HG02884 (cell line): ENCODE data around the gene IGSF11.
"Not testable (repeated sequence)": the region's sequence is repeated elsewhere in the genome, so short reads cannot be mapped to it uniquely, and the experiment has no call there.

ENCODE experiments used
- ATAC-seq: cut with Tn5 transposase; IDR thresholded peaks from one replicate; pipeline ENCODE4 v1.9.1; 2021; ENCODE audit warnings: mild to moderate bottlenecking, moderate library complexity; ENCODE audit not compliant: unreplicated experiment

Gene IGSF11

DNA sequence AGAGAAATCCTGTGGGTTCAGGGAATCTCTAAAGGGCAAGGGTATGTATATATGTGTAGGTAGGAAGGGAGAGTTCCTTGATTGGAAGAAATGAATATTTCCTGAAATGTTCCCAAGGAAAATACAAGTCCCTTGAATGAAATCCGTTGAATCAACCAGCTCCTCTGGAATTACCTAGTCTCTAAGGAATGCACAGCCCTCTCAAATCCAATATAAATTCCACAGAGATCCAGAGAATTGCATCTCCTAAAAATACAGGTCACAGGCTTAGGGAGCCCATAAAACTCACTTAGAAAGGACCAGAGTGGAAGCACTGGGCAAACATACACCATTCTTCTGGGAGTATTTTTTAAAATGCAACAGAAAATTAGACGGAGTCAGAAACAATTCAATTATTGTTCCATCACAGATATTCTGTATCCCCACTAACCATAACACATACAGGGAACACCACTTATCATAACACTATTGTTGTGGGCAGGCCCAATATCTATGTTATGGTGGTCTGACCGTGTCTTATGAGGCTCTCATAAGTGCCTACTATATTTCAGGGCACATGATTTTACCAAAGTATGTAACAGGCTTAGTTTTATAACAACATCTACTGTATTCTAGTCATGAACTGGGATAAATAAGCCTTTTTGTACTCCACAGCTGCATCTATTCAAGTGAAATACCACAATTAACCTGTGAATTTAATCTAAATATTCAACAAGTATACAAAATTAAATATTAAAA is 43.7 kb downstream of the IGSF11 start:
- no peak for ATAC-seq

DNA sequence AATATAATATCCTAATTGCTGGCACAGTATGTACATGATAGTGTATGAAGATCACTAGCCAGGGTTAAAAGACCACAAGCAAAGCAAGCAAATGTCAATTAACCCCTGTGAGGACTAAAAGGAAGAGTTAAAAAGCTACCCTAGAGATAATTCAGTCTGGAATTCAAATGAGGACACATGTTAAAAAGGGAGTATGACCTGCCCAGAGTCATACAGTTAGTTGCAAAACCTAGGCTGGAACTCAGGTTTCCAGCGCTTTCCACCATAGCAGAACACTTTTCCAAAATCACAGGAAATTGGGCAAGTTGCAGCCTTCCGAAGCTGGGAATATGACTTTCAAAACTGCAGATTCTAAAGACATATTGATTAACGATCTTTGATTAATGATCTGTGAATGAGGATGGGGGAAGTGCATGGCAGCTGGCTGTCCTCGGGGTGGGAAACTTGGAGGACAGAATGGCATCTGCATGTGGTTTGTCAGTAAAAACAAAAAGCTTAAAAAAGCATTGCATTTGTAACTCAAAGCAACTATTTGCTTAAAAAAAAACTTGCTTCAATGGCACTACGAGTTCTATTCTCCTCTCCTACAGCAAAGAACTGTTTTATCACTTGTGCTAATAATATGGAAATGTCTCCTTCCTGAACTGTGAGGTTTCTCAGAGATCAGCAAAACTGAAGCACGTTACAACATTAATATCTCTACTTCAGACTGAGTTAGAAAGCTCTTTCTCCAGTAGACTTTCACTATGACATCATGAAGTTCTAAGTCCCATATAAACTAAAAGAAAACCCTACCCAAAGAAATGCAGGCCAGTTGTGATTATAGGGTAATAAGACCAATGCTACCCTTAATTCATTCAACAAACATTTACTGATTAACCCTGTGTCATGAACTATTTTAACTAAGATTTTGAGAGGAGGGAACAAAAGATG is 46.2 kb downstream of the IGSF11 start:
- no peak for ATAC-seq

DNA sequence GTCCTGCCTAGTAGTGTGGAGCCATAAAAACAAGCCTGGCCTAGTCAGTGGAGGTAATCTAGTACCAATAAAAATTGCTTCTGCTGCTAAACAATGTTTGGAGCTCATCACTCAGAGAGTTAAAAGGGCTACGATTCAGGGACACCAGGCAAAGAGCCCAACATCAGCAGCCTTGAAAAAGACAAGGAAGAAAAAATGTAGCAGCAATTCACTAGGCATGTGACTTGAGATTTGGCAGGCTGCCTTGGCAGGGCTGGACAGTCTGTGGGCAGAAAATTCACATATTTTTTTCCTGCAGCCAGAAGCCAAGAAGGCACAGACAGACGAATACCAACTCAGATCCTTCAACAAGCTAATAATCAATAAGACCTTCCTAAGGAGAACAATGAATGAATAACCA is 47.2 kb downstream of the IGSF11 start:
- ATAC-seq: no peak

DNA sequence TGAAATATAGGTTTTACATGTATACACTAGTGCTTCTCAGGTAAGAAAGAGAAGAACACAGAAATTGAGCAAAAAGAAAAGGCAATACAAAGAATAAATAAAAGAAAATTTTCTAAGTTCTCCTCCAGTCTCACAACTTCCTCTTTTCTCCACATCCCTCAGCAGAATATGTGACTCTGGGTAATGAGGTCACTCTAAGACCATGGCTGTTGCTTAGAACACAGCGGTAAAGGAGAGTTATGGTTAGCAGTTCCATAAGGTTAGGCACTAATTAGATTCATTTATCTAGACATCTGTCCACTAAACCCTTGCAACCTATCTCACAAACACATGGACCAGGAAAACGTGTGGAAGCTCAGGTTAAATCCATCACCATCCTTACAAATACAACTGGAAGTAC is 47.9 kb downstream of the IGSF11 start:
- ATAC-seq: no peak

DNA sequence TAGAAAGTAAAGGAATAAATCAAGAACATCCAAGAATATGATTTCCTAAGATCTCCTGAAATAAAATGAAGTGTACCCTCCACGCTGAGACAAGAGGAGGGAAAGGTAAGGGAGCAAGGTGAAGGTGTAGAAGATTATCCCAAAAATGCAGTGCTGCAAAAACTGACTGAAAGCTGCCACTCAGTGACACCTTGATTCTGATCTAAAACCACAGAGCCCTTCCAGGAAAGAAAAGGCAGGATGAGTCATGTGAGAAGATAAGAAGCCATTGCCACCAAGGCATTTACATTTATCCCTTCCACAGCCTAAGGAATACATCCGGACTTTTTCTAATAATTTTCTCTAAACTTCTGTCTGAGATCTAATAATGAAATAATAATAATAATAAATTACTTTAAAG is 49.9 kb downstream of the IGSF11 start:
- ATAC-seq: no peak

DNA sequence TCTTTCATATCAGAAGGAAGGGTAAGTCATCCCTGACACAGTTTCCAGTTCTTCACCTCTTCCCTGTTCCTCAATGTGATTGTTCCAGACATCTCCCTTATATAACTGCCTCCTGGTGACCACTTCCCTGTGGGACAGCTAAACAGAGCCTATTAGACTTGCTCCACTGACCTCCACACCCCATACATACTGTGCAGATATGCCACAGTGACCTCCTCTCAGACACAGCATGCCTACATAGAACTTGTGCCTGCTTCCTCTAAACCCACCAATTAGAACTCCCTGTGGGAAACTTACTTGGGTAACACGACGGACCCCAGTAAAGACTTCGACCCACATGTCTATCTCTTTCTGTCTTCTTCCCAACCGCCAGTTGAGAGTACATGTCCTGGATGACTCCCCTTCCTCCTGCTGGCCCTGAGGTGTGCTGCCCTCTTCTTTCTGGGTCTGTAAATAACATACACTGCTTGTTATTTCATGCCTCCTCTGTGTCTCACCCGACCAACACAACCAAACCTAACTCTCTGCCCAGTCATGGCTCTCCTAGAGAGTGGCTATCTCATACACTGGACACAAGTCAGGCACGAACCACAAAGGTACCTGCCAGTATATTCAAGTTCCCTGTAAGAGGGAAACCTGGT is 53.0 kb downstream of the IGSF11 start:
- no peak for ATAC-seq

DNA sequence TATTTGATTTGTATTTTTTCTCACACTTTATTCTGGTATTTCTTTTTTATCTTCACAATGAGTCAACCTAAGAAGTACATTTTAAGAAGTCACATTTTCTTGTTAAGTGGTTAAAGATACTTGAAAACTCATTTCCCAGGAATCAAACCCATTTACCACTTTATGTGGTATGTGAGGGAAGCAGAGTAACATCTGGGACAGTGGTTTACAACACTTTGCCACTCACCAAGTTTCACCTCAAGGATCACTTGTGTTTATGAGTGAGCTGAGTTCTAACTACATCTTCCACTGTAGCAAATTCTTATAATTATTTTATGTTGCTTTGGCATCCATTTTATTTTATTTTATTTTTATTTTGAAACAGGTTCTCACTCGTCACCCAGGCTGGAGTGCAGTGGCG is 53.8 kb downstream of the IGSF11 start:
- ATAC-seq: no peak

DNA sequence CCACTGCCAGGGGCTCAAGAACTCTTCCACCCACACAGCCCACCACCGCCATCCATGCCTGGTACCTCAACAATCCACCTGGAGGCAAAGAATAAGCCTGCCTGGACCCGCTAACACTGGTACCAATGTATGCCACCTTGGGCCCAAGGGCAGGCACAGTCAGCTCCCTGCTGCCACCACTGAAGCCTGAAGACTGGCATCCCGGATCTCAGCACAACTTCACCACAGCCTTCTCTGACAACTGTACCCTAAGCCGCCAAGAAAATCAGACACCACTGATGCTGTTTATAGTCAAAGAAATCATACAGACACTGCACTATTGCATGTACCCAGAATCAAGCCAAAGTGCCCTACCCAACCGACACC is 56.3 kb downstream of the IGSF11 start:
- ATAC-seq: no peak

DNA sequence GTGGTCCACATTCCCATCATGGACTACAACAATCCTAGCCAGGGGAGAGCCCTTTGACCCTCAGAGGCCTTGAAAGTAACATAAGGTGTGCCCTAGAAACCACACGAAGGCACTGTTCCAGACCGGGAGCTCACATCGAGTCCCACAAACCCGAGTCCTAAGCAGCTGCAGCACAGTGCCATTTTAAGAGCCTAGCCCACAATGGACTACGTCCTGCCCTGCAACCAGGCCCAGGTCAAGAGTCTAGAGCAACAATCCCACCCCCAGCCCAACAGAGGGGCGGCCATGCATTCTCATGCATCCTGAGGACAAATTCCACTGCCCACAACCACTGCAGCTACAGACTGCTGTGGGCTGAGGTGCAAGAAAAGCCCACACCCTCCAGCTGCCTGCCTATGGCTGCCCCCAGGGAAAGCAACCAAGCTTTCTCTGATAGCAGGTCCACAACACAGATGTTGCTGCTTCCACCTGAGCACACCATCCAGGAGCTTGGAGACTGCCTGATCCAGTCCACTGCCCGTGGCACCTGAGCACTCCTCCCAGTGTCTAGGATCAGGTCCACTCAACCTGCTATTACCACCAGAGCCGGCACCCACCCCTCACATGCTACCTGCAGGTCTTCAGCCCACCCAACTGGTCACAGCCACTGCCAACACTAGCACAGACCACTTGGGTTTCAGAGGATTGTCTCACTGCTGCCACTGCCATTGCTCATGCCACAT is 56.8 kb downstream of the IGSF11 start:
- ATAC-seq: no peak

DNA sequence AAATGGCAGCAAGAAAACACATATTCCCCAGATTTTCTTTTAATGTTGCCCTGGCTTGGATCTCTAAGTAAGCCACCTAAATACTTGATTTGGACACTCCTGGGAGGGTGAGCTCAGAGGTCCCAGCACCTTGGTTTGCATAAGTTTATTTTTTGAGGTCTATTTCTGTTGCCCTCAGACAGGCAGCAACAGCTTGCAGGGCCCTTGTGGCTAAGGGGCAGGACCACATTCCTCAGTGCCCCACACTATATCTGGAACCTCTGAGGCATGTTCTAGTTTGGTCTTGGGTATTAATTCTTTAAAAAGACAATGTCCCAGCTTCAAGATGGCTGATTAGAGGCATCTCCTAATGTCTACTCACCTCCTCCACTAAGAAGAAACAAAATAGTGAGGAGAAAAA is 57.5 kb downstream of the IGSF11 start:
- ATAC-seq: no peak

DNA sequence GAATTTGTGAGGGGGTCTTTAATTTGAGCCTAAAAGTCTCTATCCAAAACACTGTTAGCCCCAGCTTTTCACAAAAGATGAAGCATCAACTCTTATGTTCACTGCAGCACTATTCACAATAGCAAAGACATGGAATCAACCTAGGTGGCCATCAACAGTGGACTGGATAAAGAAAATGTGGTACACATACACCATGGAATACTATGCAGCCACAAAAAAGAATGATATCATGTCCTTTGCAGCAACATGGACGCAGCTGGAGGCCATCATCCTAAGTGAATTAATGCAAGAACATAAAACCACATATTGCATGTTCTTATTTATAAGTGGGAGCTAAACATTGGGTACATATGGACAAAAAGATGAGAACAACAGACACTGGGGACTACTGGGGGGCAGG is 59.2 kb downstream of the IGSF11 start:
- ATAC-seq: not testable (repeated sequence)

DNA sequence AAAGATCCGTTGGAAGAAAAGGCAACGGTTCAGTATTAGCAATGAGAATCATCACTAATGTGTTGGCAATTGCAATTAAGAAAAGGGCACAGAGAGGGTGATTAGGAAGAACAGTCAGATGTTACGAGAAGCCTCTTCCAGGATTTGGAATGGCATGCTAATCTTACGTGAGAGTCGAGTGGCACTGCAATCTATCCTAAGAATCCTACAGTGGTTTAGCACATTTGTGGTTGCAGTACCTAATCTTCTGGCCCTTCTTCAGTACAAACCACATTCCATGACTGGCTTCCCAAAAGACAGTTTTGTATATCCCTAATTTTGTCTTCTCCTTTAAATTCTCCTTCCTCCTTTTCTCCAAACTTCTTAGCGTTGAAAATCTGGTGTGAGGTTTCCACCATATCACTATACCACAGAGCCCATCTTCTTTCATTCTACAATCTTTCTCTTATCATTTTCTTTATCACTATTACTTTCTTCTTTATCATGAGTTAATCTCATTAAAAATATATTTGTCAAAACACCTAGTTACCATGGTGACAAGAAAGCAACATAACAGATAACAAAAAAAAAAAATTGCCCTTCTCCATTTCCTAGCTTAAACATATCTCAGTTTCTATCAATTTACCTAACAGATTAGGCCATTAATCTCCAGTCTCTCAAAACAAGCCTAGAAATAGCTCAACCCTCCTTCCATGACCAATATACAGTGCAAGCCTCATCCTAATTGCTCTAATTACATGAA is 60.1 kb downstream of the IGSF11 start:
- no peak for ATAC-seq

DNA sequence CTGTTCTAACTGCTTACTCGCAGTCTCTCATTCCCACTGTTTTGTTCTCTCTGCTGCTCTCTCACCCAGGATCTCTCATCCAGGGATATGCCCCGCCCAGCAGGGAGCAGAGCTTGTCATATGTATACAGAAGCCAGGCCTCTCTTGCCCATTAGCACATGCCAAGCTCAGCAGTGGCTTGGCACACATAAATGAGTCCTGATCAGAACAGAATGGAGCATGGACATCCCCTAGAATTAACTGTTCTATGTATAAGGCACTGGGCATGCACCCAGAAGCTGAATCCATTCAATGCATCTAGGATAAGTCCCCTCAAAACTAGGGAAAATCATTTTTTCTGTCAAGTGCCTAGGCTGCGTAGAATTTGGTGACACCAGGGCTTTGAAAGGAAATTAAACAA is 61.6 kb downstream of the IGSF11 start:
- no peak for ATAC-seq

DNA sequence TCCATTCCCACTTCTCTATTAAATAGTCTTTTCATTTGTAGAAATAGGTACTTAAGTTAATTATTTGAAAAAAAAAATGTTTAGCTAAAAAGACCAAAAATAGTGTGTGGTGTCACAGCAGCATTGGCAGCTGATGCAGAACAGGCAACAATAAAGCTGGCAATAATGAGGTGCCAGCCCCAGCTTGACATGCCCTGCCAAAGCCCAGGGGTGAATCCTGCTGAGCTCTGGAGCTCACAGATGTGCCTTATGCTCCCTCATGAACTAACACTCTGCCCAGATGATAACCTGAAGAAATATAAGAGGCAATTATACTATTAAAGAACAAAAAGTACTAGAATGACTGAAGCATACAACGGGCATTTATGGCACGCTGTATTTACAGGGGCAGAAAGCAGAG is 63.8 kb downstream of the IGSF11 start:
- no peak for ATAC-seq

DNA sequence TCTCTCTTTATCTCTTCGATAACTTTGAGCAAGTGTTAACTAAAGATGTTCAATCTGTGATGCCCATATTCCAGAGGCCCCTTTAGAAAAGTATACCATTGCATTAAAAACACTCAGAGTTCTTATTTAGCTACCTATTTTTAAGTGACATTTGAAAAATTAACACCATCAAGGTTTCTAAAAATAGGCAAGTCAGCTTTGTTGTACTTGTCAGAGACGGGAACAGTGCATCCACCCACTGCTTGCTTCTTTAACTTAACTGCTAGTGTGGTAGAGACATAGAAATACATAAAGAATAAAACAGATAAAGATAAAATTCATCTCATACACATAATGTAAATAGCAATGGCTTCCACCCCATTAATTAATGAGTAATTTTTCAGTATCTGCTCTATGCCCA is 66.0 kb downstream of the IGSF11 start:
- ATAC-seq: no peak

DNA sequence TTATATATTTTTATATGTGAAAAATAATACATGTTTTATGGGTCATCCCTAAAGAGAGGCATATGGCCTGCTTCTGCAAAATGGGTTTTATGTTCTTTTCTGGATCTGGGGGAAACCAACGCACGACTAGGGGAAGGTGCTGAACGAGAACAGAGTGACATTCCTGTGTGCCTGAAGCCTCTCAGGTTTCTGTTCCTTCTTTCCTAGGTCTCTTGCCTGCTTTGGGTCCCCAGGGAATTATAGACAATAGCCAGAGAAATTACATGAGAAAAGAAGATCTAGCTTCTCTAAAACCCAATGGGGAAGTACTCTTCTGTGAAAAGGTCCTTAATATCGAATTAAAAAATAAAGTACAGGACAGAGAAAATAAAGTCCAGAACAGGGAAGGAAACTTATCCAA is 66.5 kb downstream of the IGSF11 start:
- ATAC-seq: no peak

DNA sequence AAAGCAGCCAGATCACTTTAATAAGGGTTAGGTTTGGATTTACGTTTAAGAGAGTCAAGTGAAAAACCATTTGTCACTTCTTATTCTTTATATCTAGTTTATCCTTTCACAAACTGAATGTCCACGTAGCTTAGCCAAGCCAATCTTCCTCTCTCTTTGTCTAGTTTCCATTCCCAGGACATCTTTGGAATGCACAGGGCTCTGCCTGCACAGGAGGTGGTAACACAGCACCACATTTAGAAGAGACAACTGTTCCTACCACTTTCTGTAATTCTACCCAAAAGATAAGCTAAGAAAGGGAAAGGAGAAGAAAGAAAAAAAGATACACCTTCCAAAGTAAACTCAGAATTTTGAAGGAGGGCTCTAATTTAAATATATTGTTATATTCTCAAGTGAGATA is 67.9 kb downstream of the IGSF11 start:
- no peak for ATAC-seq

DNA sequence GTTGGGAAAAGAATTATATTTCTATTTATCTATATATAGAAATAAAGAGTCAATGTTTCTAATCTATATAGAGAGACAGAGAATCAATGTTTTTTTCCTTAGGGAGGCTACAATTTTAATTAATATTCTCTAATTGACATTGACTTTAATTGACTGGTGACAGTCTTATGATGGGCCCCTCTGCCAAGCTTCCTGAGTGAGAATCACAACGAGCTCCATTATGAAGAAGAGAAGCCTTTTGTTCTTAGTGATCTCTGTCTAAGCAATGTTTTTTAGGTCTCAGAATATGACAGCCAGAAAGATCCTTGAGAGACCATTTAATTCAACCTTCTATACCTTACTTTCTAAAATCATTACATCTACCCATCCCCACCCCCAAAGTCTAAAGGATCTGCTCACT is 70.9 kb downstream of the IGSF11 start:
- ATAC-seq: no peak

DNA sequence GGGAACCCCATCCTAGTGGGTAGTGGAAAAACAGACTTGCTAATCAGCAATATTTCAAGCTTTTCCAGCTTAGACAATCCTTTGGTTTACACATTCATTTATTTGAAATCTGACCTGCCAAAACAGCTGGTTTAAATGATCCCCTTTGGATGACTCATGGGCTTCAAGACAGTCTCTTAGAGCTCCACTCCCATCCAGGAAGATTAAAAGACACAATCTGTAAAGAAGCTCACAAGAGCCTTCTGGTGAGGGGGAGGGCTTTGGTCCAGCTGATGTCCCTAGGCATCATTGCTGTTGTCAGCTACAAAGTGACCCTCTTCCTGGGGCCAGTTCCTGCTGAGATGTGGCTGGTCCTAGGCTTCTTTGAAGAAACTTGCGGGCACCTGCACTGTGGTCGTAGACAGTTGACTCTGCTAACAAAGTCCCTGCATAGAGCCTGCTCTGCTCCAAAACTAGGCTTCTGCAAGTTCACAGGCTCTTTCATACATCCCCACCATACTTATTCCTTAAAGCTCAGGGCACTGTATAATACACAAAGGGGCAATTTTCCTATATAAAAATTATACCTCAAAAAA is 73.7 kb downstream of the IGSF11 start:
- ATAC-seq: no peak

DNA sequence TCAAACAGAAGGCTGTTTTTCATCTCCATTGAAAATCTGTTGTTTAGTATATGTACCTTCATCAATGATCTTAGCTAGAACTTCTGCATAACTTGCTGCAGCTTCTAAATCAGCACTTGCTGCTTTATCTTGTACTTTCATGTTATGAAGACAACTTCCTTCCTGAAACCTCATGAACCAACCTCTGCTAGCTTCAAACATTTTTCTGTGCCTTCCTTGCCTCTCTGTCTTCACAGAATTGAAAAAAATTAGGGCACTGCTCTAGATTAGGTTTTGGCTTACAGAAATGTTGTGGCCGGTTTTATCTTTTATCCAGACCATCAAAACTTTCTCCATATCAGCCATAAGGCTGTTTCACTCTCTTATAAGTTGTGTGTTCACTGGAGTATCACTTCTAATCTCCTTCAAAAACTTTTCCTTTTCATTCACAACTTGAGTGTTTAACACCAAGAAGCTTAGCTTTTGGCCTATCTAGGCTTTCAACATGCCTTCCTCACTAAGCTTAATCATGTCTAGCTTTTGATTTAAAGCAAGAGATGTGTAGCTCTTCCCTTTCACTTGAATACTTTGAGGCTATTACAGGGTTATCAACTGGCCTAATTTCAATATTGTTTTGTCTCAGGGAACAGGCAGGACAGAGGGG is 78.6 kb downstream of the IGSF11 start:
- ATAC-seq: no peak
